ENCODE measurements around the gene PLA2G4A. TPM values are rescaled to one million over a fixed set of nuclear protein-coding genes. Genes with fewer than 3 reads are reported as not detected.

PLA2G4A gene
- total RNA-seq, 2 donors from 2014 or later: 5.8 to 8.2 TPM

DNA sequence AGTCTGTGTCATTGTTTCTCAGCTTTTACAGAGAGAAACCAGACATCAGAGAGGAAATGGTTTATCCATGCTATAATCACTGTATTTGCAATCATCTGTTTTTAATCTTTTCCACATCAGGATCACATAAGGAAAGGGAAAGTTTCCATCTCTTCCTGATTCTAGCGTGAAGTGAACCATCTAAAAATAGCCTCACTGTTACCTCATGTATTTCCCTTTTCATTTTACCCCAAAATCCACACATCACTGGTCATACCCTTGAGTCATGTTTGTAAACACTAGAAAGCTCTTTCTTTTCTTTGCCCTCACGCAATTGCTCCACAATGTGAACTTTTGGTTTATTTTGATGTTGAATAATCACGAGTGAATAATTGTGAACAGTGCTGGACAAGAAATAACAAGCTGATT is 146.0 kb downstream of the PLA2G4A start:
- H3K4me1 ChIP-seq: no peaks in the 10 kb centered on the region
- no peaks in the 10 kb centered on the region for H3K9me3 ChIP-seq
- H3K4me3 ChIP-seq: no peak overlapping the region
- TF ChIP-seq, protein P1, sequence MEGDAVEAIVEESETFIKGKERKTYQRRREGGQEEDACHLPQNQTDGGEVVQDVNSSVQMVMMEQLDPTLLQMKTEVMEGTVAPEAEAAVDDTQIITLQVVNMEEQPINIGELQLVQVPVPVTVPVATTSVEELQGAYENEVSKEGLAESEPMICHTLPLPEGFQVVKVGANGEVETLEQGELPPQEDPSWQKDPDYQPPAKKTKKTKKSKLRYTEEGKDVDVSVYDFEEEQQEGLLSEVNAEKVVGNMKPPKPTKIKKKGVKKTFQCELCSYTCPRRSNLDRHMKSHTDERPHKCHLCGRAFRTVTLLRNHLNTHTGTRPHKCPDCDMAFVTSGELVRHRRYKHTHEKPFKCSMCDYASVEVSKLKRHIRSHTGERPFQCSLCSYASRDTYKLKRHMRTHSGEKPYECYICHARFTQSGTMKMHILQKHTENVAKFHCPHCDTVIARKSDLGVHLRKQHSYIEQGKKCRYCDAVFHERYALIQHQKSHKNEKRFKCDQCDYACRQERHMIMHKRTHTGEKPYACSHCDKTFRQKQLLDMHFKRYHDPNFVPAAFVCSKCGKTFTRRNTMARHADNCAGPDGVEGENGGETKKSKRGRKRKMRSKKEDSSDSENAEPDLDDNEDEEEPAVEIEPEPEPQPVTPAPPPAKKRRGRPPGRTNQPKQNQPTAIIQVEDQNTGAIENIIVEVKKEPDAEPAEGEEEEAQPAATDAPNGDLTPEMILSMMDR (IDR thresholded peaks at IDR 0.05): no peak
- H3K27ac ChIP-seq: no peak overlapping the region
- H3K27me3 ChIP-seq: no peaks in the 10 kb centered on the region
- no peaks in the 10 kb centered on the region for H3K36me3 ChIP-seq
- DNase-seq (ENCODE audit: low spot score): no peak

DNA sequence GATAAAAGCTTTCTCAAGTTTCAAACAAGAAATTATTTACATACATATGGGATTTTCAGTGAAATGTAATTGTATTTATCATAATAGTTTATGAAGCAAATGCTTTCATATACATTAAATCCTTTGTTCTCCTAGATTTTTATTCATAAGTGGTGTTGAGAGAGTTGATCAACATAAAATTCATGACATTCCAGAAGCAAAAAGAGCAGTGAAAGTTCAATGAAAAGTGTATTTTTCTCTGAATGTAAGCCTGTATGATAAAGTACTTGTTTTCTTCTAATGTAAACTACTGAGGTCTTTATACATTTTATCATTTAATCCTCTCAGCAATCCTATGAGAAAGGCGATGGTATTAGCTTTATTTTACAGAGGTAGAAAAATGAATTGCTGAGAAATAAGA is 146.5 kb downstream of the PLA2G4A start:
- H3K4me3 ChIP-seq: no peak overlapping the region
- no peaks in the 10 kb centered on the region for H3K36me3 ChIP-seq
- no peak overlapping the region for H3K27ac ChIP-seq
- no peaks in the 10 kb centered on the region for H3K9me3 ChIP-seq
- H3K27me3 ChIP-seq: no peaks in the 10 kb centered on the region
- TF ChIP-seq, protein P1 (IDR thresholded peaks at IDR 0.05): no peak
- DNase-seq (ENCODE audit: low spot score): no peak
- H3K4me1 ChIP-seq: no peaks in the 10 kb centered on the region

DNA sequence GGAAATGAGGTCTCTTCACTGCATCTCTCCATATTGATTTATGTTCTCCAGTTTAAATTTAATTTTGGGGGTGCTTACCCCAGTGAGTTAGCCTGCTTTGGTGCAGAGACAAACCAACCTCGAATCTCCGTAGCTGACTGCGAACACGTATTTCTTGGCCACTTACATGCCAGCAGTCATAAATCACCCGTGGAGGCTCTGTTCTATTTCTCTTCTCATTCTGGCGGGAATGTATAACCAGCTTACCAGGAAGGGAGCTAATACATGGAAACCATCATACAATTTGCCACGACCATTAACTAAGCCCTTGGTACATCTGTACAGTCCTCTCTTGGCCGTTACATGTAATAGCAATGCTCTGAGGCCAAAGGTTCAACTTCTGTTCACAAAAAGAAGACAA is 148.0 kb downstream of the PLA2G4A start:
- H3K27me3 ChIP-seq: no peaks in the 10 kb centered on the region
- no peak overlapping the region for H3K27ac ChIP-seq
- no peaks in the 10 kb centered on the region for H3K36me3 ChIP-seq
- no peak overlapping the region for H3K4me3 ChIP-seq
- TF ChIP-seq, protein P1 (IDR thresholded peaks at IDR 0.05): no peak
- no peak for DNase-seq (ENCODE audit: low spot score)
- no peaks in the 10 kb centered on the region for H3K4me1 ChIP-seq
- H3K9me3 ChIP-seq: no peaks in the 10 kb centered on the region

DNA sequence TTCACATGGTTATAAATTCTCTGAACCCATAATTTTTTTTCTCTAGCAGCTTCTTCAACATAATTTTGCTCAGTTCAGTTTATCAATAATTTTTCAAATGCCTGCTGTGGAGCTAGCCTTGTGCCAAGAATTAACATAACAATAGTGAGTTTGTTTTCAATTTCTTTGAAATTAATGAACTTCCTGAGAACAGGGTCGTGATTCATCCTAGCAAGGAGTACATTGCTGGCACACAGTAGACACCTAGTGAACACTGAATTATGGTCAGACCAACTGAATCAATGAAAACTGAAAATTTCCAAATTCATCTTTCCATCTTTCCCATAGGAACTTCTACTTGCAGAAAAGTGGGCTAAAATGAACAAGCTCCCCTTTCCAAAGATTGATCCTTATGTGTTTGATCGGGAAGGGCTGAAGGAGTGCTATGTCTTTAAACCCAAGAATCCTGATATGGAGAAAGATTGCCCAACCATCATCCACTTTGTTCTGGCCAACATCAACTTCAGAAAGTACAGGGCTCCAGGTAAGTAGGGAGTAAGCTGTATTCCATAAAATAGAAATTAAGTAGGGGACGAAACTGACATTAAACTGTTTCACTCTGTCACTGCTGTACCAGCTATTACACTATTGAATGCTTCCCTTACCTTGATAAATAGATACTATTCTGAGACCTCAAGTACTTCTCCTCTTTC is 148.7 kb downstream of the PLA2G4A start:
- Histone ChIP-seq H3K27ac (no peak overlapping the region), H3K4me3 (no peak overlapping the region), H3K36me3 (no peaks in the 10 kb centered on the region), H3K27me3 (no peaks in the 10 kb centered on the region), H3K9me3 (no peaks in the 10 kb centered on the region), H3K4me1 (no peaks in the 10 kb centered on the region)
- TF ChIP-seq, protein P1 (IDR thresholded peaks at IDR 0.05): no peak
- no peak for DNase-seq (ENCODE audit: low spot score)

DNA sequence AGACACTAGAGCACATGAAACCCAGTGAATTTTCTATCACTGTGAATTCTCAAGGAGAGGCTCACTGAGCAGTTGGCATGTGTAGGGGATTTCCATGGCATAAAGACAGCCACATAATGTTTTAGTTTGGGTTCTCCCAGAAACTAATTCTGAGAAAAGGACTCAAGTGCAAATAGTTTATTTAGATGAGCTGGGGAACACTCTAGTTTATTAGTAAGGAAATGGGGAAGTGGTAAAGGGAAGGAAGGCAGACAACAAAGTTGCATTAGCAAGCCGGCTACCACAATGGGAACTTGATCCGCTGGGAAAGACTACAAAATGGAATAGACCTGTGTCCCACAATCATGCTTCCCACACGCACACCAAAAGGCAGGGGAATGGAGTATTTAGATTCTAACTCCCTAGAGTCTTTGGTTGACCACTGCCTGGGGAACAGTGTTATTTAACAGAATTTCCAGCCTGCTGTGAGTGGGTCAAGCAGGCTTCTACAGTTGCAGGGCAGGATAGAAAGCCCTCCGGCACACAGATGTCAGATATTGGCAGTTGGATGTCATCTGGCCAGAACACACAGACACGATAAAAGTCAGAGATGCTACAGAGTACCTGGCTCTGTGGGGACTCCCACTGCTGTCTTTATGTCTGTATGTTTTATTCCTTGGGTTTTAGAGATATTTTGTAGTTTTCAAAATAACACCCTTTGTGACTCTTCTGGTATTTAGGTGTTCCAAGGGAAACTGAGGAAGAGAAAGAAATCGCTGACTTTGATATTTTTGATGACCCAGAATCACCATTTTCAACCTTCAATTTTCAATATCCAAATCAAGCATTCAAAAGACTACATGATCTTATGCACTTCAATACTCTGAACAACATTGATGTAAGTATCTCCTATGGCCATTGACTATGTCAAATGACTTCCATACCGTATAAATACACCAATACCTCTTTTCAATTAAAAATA is 150.1 kb downstream of the PLA2G4A start:
- Histone ChIP-seq H3K9me3 (no peaks in the 10 kb centered on the region), H3K36me3 (no peaks in the 10 kb centered on the region), H3K4me3 (no peak overlapping the region), H3K4me1 (no peaks in the 10 kb centered on the region), H3K27ac (no peak overlapping the region), H3K27me3 (no peaks in the 10 kb centered on the region)
- TF ChIP-seq, protein P1 (IDR thresholded peaks at IDR 0.05): no peak
- no peak for DNase-seq (ENCODE audit: low spot score)
